GM21447 (cell line): ENCODE results near the gene GNAQ.

Experiments used
- ATAC-seq: cut with Tn5 transposase; IDR thresholded peaks from one replicate; pipeline ENCODE4 v1.9.1; 2021; ENCODE audit not compliant: unreplicated experiment

The GNAQ gene

GRCh38 chr9:78031893-78032729, 500 bp upstream of the GNAQ start:
- ATAC-seq: no peak

DNA sequence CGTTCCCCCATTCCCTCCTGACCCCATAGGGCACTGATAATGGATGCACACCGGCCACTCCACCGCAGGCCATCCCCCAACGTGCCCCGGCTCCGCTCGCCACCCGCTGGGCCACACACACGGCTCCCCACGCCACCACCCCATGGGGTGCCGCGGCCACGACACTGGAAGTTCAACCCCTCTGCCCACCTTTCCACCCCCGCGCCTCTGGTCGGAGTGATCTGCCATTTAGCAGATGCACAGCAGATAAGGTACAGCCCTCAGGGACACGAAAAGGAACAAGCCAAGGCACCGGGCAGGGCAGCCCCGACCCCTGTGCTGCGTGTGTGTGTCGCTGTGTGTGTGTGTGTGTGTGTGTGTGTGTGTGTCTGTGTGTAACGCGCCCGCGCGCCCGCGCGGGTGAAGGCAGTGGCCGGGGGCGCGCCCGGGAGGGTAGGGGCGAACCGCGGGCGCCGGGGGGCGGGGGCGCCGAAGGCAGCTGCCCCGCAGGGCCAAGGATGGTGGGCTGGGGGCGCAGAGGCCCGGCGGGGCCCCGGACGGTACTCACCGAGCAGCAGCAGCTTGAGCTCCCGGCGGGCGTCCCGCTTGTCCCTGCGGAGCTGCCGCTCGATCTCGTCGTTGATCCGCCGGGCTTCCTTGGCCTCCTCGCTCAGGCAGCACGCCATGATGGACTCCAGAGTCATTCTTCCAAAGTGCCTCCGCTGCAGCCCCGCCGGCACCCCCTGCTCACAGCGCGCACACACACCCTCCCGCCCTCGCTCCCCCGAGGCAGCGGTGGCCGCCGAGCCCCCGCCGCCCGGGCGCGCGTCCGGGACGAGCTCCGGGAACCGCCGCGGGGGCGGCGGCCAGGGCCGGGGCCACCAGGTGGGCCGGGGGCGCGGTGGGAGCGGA, 813 bp downstream of the GNAQ start:
- ATAC-seq: no peak

- ATAC-seq: no peak
Observed at GRCh38 chr9:78030296-78030552, 1.4 kb downstream of the GNAQ start.

DNA sequence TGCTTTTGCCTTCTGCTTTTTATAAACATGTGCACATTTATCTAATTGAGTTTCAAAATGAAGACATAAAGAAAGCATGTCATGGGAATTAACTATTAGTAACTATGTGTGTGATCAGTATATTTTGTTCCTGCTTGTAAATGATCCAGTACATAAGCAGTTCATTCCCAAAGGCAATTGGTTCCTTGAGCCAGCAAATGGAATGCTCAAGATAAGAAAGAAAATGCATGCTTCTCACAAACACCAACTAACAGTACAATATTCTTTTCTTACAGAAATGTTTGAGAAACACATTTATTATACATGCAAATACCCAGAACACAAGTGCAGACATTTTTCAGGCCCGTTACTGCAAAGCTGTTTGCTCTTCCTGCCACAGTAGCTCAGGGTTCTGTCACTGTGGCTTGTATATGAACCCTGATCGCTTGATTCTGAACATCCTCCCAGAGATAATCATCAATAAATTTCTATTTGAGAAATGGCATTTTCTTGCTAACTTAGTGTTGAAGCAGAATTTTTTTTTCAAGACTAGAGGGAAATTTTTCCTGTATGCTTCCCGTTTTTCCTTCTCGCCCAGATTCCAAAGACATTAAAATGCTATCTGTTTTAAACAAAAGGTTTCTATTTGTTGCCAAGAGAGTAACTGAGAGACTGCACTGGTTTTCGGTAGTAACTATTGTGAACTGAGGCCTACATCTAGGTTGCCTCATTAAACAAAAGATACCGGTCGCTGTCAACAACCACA, 1.9 kb downstream of the GNAQ start:
- no peak for ATAC-seq

- ATAC-seq: no peak
Observed at GRCh38 chr9:78028926-78029325, 2.7 kb downstream of the GNAQ start.

DNA sequence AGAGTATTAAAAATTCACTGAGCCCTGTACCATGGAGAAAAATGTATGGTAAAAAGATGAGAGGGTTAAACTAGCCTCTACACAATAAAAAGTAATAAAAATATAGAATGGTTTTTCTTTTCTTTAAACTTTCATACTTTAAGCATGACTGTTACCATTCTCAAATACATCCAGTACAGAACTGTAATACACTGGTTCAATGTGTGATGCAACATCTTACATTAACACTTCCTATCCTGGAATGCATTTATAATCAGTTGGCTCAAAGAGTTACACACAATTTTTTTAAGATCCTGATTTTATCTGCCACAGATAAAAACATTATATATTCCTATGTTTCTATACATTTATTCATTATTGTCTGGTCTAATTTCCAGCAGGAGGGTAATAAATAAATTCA, 4.7 kb downstream of the GNAQ start:
- ATAC-seq: no peak

DNA sequence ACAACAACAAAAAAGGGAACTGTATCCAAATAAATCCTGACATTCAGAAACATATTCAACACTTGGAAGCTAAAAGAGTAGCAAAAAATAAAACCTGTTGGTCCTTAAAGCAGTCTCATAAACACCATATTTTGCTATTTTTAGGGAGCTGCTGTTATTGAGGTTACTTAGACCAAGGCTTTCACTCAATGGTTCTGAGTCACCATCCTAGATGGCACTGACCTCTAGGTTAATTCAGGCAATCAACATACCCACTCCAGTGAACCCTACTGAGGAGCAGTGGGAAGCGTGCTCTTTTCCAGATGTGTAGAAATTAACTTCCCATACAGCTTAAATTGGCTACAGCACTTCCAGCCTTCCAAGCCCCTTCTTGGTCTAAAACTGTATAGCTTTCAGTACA, 5.2 kb downstream of the GNAQ start:
- no peak for ATAC-seq

- ATAC-seq: no peak
Observed at GRCh38 chr9:78025186-78025585, 6.4 kb downstream of the GNAQ start.

DNA sequence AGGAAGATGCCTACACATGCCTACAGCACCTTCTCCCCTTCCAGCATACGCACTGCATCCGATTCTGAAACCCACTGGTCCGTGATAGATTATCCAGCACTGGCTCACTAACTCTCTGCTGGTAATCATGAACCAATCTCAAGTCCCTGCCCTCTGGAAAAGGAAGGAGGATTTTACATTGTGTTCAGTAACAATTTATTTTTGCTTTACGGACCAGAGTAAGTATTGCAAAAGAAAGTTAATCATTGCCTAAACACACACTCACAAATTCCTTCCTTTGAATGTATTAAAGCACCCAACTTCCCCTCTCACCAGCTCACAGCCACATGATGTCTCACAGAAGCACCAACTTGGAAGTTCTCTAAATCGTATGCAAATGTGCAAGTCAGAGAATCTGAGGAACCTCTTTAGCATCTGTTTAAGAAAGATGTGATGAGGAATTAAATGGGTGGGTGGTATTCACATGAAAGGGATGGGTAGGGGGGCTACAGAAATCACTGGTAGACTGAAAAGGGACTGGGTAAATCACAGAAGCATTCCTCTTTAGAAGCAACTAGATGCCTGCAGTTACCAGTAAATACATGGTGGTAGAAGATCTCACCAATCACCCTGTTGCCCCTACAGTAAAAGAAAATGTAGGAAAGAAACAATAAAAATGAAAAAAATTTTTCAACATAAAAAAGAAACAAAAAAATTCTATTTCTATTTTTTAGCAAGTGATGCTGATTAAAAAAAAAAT, 8.4 kb downstream of the GNAQ start:
- no peak for ATAC-seq

- no peak for ATAC-seq
Observed at GRCh38 chr9:78021697-78022096, 9.9 kb downstream of the GNAQ start.

- ATAC-seq: no peak
Observed at GRCh38 chr9:78017190-78017693, 14.4 kb downstream of the GNAQ start.

GRCh38 chr9:78015241-78015640, 16.4 kb downstream of the GNAQ start:
- ATAC-seq: no peak

DNA sequence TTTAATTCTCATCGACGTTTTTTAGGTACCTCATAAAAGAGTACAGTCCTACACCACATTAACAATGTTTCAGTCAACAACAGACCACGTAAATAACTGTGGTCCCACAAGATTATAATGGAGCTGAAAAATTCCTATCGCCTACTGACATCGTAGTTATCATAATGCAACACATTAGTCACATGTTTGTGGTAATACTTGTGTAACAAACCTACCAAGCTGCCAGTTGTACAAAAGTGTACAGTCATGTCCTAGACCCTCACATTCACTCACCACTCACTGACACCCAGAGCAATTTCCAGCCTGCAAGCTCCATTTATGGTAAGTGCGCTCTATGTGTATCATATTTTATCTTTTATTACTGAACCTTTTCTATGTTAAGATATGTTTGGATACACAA, 16.8 kb downstream of the GNAQ start:
- no peak for ATAC-seq

DNA sequence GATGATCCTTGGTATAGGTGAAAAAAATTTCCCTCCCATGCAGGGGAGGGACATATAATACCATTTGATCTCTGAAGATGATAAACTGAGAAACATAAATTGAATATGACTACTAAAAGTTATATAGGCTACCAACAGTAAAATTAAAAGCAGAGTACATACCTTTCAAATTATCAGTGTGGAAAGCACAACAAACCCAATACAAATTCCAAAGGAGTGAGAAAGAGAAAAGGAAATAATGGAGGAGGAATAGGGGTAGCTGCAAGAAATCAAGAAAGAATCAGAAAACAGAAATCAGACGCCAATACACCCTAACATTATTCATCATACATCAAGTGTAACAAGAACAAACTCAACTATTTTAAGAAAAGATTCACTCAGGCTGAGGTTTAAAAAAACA, 17.7 kb downstream of the GNAQ start:
- ATAC-seq: no peak

GRCh38 chr9:78011049-78011448, 20.6 kb downstream of the GNAQ start:
- ATAC-seq: no peak

GRCh38 chr9:78010445-78010844, 21.2 kb downstream of the GNAQ start:
- ATAC-seq: no peak

DNA sequence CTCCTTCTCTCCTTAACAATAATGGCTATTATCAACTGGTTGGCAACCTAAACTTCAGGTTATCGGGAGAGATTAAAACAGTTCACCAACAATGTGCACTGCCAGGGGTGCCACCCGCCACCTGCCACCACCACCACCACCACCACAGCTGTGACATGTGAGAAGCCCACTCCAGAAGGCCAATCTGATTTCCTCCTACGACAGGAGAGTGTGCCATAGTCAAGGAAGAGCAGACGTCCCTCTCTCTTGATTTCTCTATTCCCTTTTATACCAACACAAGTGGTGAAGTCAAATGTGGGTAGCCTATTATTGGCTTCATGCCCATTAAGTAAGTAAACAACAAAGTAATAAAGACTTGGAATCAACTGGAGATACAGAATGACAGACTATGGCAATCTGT, 22.4 kb downstream of the GNAQ start:
- no peak for ATAC-seq

- ATAC-seq: no peak
Observed at GRCh38 chr9:78006734-78007133, 24.9 kb downstream of the GNAQ start.

DNA sequence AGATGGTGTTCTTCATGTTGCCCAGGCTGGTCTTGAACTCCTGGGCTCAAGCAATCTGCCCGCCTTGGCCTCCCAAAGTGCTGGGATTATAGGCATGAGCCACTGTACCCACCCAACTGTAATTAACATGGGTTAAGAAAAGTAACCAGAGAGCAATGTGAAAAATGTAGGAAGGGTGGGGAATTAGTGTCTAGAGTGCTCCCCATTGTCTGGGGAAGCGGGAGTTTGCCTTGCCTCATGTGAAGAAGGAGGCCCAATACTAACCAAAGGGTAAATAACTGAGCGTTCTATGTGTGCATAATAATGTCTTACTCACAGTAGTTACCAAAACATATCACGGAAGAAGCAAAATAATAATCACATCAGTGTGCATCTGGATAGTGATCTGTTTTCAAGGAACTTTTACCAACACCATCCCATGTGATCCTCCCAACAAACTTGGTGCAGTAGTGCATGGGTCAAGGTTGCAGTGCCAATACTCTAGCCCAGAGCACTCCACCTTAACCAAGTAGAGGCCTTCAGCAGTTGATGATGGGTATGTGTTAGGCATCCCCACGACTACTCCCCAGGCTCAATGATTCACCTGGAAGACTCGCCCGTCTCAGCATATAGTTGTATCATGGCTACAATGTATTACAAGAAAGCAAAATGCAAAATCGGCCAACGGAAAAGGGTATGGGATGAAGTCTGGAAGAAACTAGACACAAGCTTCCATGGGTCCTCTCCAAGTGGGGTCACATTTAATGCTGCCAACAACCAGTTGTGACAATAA, 26.2 kb downstream of the GNAQ start:
- no peak for ATAC-seq
